Measurements from ENCODE around the gene CABYR.

- TF ChIP-seq CTCF (IDR thresholded peaks at IDR 0.05), result no peak
- TF ChIP-seq ZFX (IDR thresholded peaks at IDR 0.05; ENCODE audit: borderline replicate concordance), result no peak
Measured at GRCh38 chr18:24198461-24198860, 59.6 kb downstream of the CABYR start.

Measured in 22Rv1 (cell line).